KOPT-K1 (cell line): Measurements from ENCODE around the gene ASB7.

Source experiments
- H3K27ac ChIP-seq: fragments of 200-600 bp; sonication (generic); 2 replicates; pipeline ENCODE4 v1.5.1; 2016; ENCODE audit warnings: antibody characterized with exemption, mild to moderate bottlenecking, low read depth, low read length; ENCODE audit not compliant: poor library complexity, severe bottlenecking
- H3K36me3 ChIP-seq: fragments of 200-600 bp; sonication (generic); 2 replicates; pipeline ENCODE4 v1.5.1; 2017; ENCODE audit warnings: antibody characterized with exemption, mild to moderate bottlenecking, low read length, moderate library complexity; ENCODE audit not compliant: insufficient read depth
- H3K9me3 ChIP-seq: fragments of 200-600 bp; sonication (generic); 2 replicates; pipeline ENCODE4 v1.5.1; 2017; ENCODE audit warnings: antibody characterized with exemption, low read length, mild to moderate bottlenecking; ENCODE audit not compliant: insufficient read depth, poor library complexity, severe bottlenecking

The ASB7 gene

DNA sequence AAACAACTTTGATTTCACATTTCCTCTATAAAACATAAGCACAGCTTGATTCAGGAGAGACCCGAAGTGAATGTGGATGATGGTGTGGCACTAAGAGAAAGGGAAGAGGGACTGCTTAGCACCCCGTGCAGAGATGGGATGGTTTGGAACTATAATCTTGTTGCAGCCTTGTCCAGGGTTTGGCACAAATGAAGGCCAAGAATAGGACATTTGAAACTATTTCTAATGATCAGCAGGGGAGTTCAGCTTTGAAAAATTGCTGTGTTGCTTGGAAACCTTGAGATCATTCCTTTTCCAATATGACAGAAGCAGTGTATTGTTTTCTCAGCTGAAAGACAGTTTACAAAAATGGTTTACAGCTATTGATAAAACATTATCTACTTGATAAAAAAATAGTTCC lies 49.7 kb downstream of the ASB7 start:
- H3K27ac ChIP-seq = no peak overlapping the region
- no peaks in the 10 kb centered on the region for H3K9me3 ChIP-seq

DNA sequence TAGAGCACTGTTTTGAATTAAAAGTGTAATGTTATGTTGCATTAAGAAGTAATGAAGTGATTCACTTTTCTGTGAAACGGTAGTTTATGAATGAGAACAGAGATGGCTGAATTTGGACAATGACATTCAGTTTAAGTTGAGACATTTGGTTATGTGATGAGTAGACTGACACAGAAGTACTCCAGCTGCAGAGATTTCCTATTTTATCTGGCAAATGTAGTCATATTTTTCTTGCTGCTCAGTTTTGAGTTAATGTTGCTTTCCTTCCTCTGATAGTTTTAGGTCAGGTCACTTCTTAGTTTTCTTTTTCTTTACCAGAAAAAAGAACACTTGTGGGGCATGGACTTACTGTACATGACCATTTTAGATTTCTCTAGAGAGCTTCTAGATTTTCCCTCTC lies 51.2 kb downstream of the ASB7 start:
- Histone ChIP-seq H3K9me3 (no peaks in the 10 kb centered on the region), H3K36me3 (peaks cover 7% of the 10 kb centered on the region; the same call in 1 of the 2 replicates), H3K27ac (no peak overlapping the region)

More for the DNA sequence above, 49.7 kb downstream of the ASB7 start:
- H3K36me3 ChIP-seq = peaks cover 7% of the 10 kb centered on the region; the same call in 1 of the 2 replicates

DNA sequence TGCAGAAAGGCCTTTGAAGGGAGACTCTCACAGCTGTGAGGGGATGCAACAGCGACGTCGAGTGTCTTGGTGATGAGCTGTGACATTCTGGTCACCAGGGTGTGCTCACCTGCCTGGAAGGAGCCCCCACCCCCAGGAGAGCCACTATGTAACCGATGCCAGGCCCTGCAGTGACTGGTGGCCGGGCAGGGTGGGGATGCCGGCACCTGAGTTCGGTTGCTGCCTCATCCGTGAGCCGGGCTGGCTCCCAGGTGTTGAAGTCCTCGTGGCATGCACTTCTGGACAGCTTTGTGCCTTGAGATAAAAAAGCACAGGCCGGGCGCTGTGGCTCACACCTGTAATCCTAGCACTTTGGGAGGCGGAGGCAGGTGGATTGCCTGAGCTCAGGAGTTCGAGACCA lies 56.5 kb downstream of the ASB7 start:
- Histone ChIP-seq H3K36me3 (no peaks in the 10 kb centered on the region), H3K9me3 (no peaks in the 10 kb centered on the region), H3K27ac (no peak overlapping the region)

DNA sequence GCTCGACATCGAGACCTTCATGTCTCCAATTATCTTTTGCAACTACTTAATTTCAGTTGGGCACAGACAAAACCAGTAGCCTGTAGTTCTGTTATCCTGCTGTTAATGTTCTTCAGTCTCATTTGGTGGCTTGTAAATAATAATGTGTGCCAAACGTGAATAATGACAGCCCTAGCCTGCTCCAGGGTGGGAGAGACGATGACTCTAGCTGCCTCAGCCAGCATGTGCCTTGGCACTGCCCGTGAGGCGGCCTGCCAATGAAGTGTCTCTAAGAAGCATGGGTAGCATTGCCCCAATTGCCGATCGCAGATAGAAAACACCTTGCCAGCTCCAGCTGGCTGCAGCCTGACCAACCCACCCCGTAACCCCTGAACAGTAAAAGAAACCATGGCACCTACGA lies 58.8 kb downstream of the ASB7 start:
- H3K36me3 ChIP-seq = no peaks in the 10 kb centered on the region
- no peaks in the 10 kb centered on the region for H3K9me3 ChIP-seq
- no peak overlapping the region for H3K27ac ChIP-seq

DNA sequence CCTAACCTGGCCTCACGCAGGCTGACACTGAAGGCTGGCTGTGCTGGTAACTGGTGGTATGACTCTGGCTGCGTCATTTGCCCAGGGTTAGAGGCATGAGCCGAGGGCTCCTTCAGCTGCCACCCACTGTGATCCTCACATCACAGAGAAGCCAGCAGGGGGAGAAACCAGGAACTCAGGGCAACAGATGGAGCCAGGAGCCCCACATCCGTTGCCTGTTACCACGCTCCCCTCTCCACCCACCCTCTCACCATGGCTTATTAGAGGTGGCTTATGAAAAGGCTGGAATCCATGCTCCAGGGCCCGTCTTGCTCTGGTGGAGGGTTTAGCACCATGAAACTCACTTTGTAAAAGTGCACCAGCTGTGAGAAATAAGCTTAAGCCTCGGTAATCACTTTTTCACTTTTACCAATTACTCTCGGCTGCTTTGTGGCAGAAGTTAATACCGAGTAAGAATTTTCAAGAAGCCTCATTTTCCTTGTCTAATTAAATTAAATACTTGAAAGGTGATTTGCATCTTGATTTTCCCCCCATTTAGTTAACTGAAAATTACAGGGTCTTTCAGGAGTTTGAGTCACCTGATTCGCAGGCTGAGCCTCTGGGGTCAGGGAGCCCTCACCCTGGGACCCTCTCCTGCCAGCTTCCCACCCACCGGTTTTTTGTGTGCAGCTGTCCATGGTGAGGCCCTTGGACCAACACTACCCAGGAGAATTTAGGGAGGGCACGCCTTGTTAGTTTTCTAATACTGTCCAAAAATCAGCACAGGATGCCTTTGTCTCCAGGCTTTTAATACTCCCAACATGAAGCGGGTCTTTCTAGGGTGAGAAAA lies 60.9 kb downstream of the ASB7 start:
- no peaks in the 10 kb centered on the region for H3K9me3 ChIP-seq
- H3K36me3 ChIP-seq = no peaks in the 10 kb centered on the region
- H3K27ac ChIP-seq = no peak overlapping the region

DNA sequence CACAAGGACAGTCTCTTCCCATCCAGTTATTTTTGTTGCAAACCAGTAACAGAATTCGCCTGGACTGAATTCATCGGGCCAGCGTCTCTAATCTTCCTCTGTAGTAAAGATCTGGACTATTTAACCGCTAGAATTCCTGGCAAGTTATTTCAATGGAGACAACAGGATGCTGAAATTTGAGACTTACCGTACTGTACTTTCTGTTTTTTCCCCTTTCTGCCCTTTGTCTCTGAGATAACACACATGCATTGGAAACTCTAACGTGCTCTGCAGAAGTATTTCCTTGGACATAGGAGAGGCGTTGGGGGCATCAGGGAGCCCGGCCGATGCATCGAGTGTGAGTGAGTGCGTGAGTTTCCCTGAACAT lies 61.5 kb downstream of the ASB7 start:
- H3K9me3 ChIP-seq = no peaks in the 10 kb centered on the region
- no peak overlapping the region for H3K27ac ChIP-seq
- no peaks in the 10 kb centered on the region for H3K36me3 ChIP-seq

DNA sequence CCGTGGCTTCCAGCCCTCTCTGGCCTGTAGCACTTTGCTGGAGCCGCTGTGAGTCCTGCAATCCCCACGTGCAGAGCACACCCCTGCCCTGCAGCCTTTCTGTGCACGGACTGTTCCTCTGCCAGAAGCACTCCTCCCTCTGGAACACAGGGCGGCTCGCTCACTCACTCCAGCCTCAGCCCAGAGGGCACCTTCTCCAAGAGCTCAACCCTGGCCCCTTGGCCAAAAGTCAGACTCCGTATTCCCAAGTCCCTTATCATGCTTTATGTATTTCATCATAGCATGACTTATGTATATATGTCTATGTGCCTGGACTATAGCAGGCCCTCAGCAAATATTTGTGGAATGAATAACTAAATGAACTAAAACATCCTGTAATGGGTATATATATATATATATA lies 63.2 kb downstream of the ASB7 start:
- no peaks in the 10 kb centered on the region for H3K36me3 ChIP-seq
- H3K27ac ChIP-seq = no peak overlapping the region
- no peaks in the 10 kb centered on the region for H3K9me3 ChIP-seq

DNA sequence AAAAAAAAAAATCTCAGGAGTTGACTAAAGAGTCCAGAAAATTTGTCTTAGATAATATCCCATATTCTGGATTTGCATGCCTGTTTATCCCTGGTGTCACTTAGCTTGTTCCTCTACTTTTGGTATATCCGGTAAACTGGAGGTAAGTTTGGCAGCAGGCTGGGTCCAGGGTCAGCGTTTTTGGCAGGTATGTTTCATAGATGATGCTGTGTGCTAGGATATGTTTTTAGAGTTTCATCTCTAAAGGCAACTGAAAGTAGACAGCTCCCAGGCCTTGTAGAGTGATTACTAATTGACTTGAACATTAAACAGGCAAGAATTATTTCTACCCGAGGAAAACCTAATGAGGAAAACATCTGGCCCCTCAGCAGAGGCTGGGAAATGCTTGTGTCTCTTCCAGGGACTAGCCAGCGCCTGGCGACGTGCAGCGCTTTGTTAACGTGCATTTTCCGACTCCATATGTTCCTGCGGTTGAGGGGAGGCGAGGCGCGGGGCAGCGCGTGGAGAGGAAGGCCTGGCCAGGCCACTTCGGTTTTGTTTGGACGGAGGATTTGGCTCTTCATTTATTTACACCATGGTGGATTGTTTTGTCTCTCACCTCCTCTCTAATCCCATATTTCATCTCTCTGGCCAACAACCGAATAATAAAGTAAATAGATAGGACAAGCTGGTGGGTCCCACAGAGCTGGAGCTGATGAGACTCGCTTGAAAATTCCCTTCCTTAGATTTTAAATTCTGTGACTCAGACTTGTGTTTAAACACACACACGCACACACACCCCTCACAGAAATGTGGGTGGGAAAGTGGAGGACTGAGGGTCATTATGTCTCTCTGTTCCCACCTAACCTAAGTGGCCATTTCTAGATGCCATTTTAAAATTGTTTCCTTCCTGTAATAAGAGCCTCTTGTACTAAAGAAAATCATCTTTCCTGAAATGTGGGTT lies 65.3 kb downstream of the ASB7 start:
- no peak overlapping the region for H3K27ac ChIP-seq
- H3K36me3 ChIP-seq = no peaks in the 10 kb centered on the region
- no peaks in the 10 kb centered on the region for H3K9me3 ChIP-seq

DNA sequence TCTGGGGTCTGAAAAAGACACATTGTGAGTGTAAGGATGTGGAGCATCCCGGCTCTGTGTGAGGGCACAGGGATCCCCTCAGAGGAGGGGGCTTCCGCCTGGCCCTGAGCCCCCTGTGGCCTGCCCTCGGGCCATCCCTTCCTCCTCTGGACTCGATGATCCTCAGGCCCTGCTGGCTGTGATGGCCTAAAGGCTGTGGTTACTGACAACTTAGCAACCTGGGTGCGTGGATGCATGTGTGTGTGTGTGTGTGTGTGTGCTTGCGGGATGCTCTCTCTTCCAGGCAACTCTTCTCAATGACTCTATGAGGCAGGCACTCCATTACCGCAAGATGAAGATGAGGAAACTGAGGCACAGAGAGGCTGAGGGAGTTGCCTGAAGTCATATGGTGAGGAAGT lies 66.0 kb downstream of the ASB7 start:
- Histone ChIP-seq H3K27ac (no peak overlapping the region), H3K36me3 (no peaks in the 10 kb centered on the region)

DNA sequence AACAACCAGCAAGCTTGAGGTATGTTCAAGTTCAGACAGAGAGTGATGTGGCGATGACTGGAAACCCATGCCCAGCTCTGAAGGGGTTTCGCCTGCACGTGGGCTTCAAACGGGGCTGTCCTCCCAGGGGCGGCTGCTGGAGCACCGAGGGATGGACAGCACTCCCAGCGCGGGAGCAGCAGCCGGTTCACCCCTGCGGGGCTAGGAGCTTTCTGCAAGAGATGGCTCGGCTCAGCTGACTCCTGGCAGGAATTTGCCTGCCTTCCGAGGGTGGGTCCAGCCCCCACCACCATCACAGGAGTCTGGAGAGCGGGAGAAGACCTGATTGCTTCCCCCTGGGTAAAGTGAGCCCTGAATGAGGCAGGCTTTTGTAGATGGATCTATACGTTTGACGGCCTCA lies 66.9 kb downstream of the ASB7 start:
- no peaks in the 10 kb centered on the region for H3K9me3 ChIP-seq
- H3K27ac ChIP-seq = no peak overlapping the region
- H3K36me3 ChIP-seq = no peaks in the 10 kb centered on the region

More for the DNA sequence above, 66.0 kb downstream of the ASB7 start:
- H3K9me3 ChIP-seq = no peaks in the 10 kb centered on the region

DNA sequence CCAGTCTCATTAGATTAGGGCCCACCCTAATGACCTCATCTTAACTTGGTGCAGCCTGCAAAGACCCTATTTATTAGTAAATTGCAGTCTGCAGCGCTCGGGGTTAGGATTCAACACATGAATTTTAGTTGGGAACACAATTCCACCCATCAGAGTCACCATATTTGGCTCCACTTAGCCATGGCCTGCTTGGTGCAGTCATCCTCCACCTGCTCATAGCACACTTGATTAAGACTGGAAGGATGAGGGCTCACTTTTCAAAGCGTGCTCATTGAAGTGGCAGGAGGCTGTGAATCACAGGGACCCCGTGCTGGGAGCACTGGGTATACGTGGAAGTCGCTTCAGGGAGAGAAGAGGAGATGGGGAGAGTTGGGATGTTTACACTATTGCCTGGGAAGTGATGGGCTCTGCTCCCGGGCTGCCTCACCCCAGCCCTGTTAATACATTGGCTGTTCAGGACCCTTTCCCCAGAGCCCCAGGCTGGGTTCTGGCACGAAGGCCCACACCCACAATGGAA lies 68.2 kb downstream of the ASB7 start:
- no peaks in the 10 kb centered on the region for H3K9me3 ChIP-seq
- H3K27ac ChIP-seq = no peak overlapping the region
- no peaks in the 10 kb centered on the region for H3K36me3 ChIP-seq

DNA sequence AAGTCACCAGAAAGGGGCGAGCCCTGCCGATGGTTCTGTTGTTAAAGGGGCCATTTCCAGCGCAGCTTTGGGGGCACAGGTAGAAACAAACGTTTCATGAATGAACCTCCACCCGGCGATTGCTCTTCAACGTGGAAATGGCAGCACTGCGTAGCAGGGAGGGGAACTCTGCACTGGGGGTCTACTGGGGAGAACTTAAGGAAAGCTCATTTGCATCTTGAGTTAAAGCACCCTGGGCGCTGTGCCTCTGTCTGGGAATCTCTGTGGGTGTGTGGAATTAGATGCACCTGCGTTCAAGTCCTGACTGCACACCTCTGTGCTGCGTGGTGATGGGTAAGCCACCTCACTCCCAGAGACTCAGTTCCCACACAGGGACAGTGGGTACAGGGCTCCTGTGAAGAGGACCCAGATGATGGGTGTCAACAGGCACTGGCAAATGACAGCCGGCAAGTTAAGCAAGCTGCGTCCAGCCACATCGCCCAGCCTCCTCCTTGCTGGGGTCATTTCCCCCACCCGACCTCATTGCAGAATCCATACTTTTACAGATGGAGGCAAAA lies 68.8 kb downstream of the ASB7 start:
- no peaks in the 10 kb centered on the region for H3K9me3 ChIP-seq
- no peak overlapping the region for H3K27ac ChIP-seq
- H3K36me3 ChIP-seq = no peaks in the 10 kb centered on the region

DNA sequence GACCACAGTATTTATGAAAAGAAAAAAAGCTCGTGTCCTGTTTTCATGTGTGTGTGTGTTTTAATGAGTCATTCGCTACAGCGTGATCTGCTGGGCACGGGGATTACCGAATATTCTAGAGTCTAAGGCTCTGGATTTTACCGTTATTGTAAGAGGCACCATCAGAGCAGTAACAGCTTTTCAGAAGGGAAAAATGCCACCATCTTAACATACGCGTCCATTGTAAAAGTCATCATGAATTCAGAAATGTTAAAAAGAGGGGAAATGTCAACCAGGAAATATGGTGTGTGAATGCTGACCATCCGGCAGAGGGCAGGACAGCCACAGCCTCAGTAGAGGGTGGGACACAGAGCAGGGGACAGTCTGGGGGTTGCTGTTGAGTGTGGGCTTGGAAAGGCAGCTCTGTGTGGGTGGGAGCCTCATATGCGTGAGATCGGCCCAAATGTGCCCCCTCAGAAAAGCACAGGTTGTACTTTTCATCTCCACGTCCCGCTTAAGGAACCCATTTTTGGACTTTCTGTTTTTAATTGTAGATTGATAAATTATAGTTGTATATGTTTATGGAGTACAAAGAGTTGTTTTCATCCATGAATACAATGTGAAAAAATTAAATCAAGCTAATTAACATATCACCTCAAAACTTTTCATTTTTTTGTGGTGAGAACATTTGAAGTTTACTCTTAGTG lies 69.6 kb downstream of the ASB7 start:
- no peak overlapping the region for H3K27ac ChIP-seq

DNA sequence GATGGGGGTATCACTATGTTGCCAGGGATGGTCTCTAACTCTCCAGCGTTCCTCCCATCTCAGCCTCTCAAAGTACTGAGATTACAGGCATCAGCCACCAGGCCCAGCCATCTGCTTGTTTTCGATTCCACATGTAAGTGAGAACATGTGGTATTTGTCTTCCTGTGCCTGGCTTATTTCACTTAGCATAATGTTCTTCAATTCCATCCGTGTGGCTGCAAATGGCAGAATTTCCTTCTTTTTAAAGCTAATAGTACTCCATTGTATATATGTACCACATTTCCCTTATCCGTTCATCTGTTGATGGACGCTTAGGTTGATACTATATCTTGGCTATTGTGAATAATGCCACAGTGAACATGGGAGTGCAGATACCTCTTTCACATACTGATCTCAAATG lies 70.6 kb downstream of the ASB7 start:
- Histone ChIP-seq H3K9me3 (no peaks in the 10 kb centered on the region), H3K36me3 (no peaks in the 10 kb centered on the region), H3K27ac (no peak overlapping the region)

More for the DNA sequence above, 69.6 kb downstream of the ASB7 start:
- no peaks in the 10 kb centered on the region for H3K9me3 ChIP-seq
- no peaks in the 10 kb centered on the region for H3K36me3 ChIP-seq
